OCI-LY1 (cell line): Measurements from ENCODE around the gene PNPLA7.

ENCODE experiments used
- H2AFZ ChIP-seq: fragments of 200-600 bp; sonication (generic), shearing (Covaris generic); 2 replicates; pipeline ENCODE4 v1.6.0; 2014; ENCODE audit warnings: antibody characterized with exemption, mild to moderate bottlenecking, low read length
- H3F3A ChIP-seq: fragments of 200-600 bp; sonication (generic), shearing (Covaris generic); 2 replicates; pipeline ENCODE4 v1.6.0; 2014; ENCODE audit warnings: mild to moderate bottlenecking, antibody characterized with exemption, low read length, moderate library complexity; ENCODE audit not compliant: insufficient read depth
- H3K27ac ChIP-seq: fragments of 200-600 bp; sonication (generic); 2 replicates; pipeline ENCODE4 v1.5.1; 2014; ENCODE audit warnings: low read length, mixed run types, mild to moderate bottlenecking, low read depth; ENCODE audit not compliant: poor library complexity, severe bottlenecking
- H3K27me3 ChIP-seq: fragments of 200-600 bp; sonication (generic); 2 replicates; pipeline ENCODE4 v1.6.0; 2014; ENCODE audit warnings: antibody characterized with exemption, mild to moderate bottlenecking, low read length, moderate library complexity; ENCODE audit not compliant: insufficient read depth
- H3K36me3 ChIP-seq: fragments of 200-600 bp; sonication (generic); 2 replicates; pipeline ENCODE4 v1.6.1; 2014; ENCODE audit warnings: mild to moderate bottlenecking, antibody characterized with exemption, low read length, moderate library complexity, mixed read lengths; ENCODE audit not compliant: insufficient read depth
- H3K4me1 ChIP-seq: fragments of 200-600 bp; sonication (generic); 2 replicates; pipeline ENCODE4 v1.5.1; 2014; ENCODE audit warnings: mild to moderate bottlenecking, low read length, moderate library complexity; ENCODE audit not compliant: insufficient read depth, severe bottlenecking
- H3K4me2 ChIP-seq: fragments of 200-600 bp; sonication (generic), shearing (Covaris generic); 2 replicates; pipeline ENCODE4 v1.6.1; 2014; ENCODE audit warnings: low read length
- H3K4me3 ChIP-seq: fragments of 200-600 bp; sonication (generic); 2 replicates; pipeline ENCODE4 v1.5.1; 2014; ENCODE audit warnings: low read length, low read depth, mild to moderate bottlenecking, mixed read lengths; ENCODE audit not compliant: poor library complexity, severe bottlenecking
- H3K79me2 ChIP-seq: fragments of 200-600 bp; shearing (Covaris generic); 2 replicates; pipeline ENCODE4 v1.6.1; 2016; ENCODE audit warnings: mixed run types, low read length, mixed read lengths; ENCODE audit not compliant: insufficient read depth
- H3K9ac ChIP-seq: fragments of 200-600 bp; sonication (generic), shearing (Covaris generic); 2 replicates; pipeline ENCODE4 v1.6.1; 2014; ENCODE audit warnings: mild to moderate bottlenecking, low read length, mixed read lengths
- H3K9me2 ChIP-seq: fragments of 200-600 bp; sonication (generic), shearing (Covaris generic); 2 replicates; pipeline ENCODE4 v1.6.1; 2014; ENCODE audit warnings: low read depth, mild to moderate bottlenecking, low read length, mixed read lengths
- H3K9me3 ChIP-seq: fragments of 200-600 bp; shearing (Covaris generic); 2 replicates; pipeline ENCODE4 v1.6.1; 2014; ENCODE audit warnings: low read length, mixed read lengths
- H4K20me1 ChIP-seq: fragments of 200-600 bp; sonication (generic), shearing (Covaris generic); 2 replicates; pipeline ENCODE4 v1.6.0; 2016; ENCODE audit warnings: mild to moderate bottlenecking, low read length; ENCODE audit not compliant: insufficient read depth
- CTCF ChIP-seq: fragments of 200-600 bp; sonication (generic), shearing (Covaris generic); IDR thresholded peaks from 2 replicates; pipeline ENCODE4 v1.5.1; 2017; ENCODE audit warnings: mild to moderate bottlenecking, antibody characterized with exemption, low read length, moderate library complexity, mixed read lengths
- EZH2 ChIP-seq: fragments of 200-600 bp; sonication (generic), shearing (Covaris generic); IDR thresholded peaks from 2 replicates; pipeline ENCODE4 v1.8.0; 2017; ENCODE audit warnings: borderline replicate concordance, mixed run types, mild to moderate bottlenecking, antibody characterized with exemption, low read length, moderate library complexity, mixed read lengths

PNPLA7 gene

GRCh38 chr9:137592767-137593166 is 42.6 kb upstream of the PNPLA7 start:
- H3K4me1 ChIP-seq: peaks cover 24% of the 10 kb centered on the region
- no peak overlapping the region for H3K27ac ChIP-seq
- no peaks in the 10 kb centered on the region for H3F3A ChIP-seq
- H4K20me1 ChIP-seq: no peaks in the 10 kb centered on the region
- H3K9me3 ChIP-seq: no peaks in the 10 kb centered on the region
- H3K4me3 ChIP-seq: no peak overlapping the region
- H2AFZ ChIP-seq: no peak overlapping the region
- H3K79me2 ChIP-seq: no peaks in the 10 kb centered on the region; the same call in 1 of the 2 replicates
- H3K27me3 ChIP-seq: no peaks in the 10 kb centered on the region; the same call in 1 of the 2 replicates
- H3K9me2 ChIP-seq: no peaks in the 10 kb centered on the region
- H3K4me2 ChIP-seq: no peak overlapping the region
- no peak overlapping the region for H3K9ac ChIP-seq
- TF ChIP-seq EZH2 (no peak), CTCF (no peak)
- peaks cover 14% of the 10 kb centered on the region for H3K36me3 ChIP-seq

- Histone ChIP-seq H3F3A (no peaks in the 10 kb centered on the region), H2AFZ (no peak within 1 kb of the TSS), H3K4me3 (peak within 1 kb of the TSS; percentile 88), H3K4me1 (peaks cover 24% of the 10 kb centered on the region), H3K79me2 (no peaks in the 10 kb centered on the region; the same call in 1 of the 2 replicates), H3K27me3 (no peaks in the 10 kb centered on the region; the same call in 1 of the 2 replicates), H3K4me2 (peak within 1 kb of the TSS; percentile 99), H3K27ac (peak within 1 kb of the TSS; percentile 41), H4K20me1 (no peaks in the 10 kb centered on the region), H3K36me3 (peaks cover 34% of the 10 kb centered on the region), H3K9me2 (no peaks in the 10 kb centered on the region), H3K9ac (peak within 1 kb of the TSS; percentile 85), H3K9me3 (no peaks in the 10 kb centered on the region)
- TF ChIP-seq EZH2 (no peak), CTCF (no peak)
Measured at GRCh38 chr9:137590469-137591383, 40.5 kb upstream of the PNPLA7 start, which contains the start of gene ZMYND19. Gene ZMYND19 (minus strand): TSS chr9:137590512. CDS start chr9:137590263, 249 bp downstream.

GRCh38 chr9:137590123-137590468 is 39.9 kb upstream of the PNPLA7 start:
- Histone ChIP-seq H3K79me2 (no peaks in the 10 kb centered on the region; the same call in 1 of the 2 replicates), H3K9me3 (no peaks in the 10 kb centered on the region), H3K4me3 (peak overlapping the region; percentile 88), H2AFZ (no peak overlapping the region), H3K36me3 (peaks cover 39% of the 10 kb centered on the region), H3K27ac (no peak overlapping the region), H3K27me3 (no peaks in the 10 kb centered on the region; the same call in 1 of the 2 replicates), H3K9me2 (no peaks in the 10 kb centered on the region), H3K4me1 (peaks cover 24% of the 10 kb centered on the region), H4K20me1 (no peaks in the 10 kb centered on the region), H3K4me2 (no peak overlapping the region), H3K9ac (peak overlapping the region; percentile 85; the same call in 1 of the 2 replicates), H3F3A (no peaks in the 10 kb centered on the region)
- TF ChIP-seq CTCF: no peak
- no peak for TF ChIP-seq EZH2
